ENCODE measurements around the gene ZNF862. TPM values are rescaled to one million over a fixed set of nuclear protein-coding genes. Genes with fewer than 3 reads are reported as not detected.

ZNF862 gene
- 0.20 TPM for polyA plus RNA-seq (2013, experiment 1 of 2)
- 0.42 TPM for polyA plus RNA-seq (2013, experiment 2 of 2)

- Histone ChIP-seq H3K4me1 (ENCODE audit: control insufficient read depth, low read depth, low read length) (no peaks in the 10 kb centered on the region), H2AK5ac (ENCODE audit: low read length) (no peak within 1 kb of the TSS), H2BK15ac (replicated peaks; ENCODE audit: low read depth) (no peak within 1 kb of the TSS), H3K18ac (ENCODE audit: low read length) (peak within 1 kb of the TSS; percentile 55), H3K27ac (ENCODE audit: low read depth, low read length) (no peak within 1 kb of the TSS), H3K79me2 (ENCODE audit: control insufficient read depth, insufficient read depth, low read length) (no peaks in the 10 kb centered on the region), H4K8ac (ENCODE audit: low read depth, low read length) (no peak within 1 kb of the TSS), H4K5ac (ENCODE audit: low read length) (no peak within 1 kb of the TSS), H3K56ac (ENCODE audit: low read length) (peak within 1 kb of the TSS; percentile 87), H2BK120ac (ENCODE audit: low read depth, low read length) (no peak within 1 kb of the TSS), H3K4ac (ENCODE audit: low read depth, low read length) (peak within 1 kb of the TSS; percentile 56), H3K79me1 (ENCODE audit: low read length) (no peaks in the 10 kb centered on the region), H3K9ac (ENCODE audit: low read length) (peak within 1 kb of the TSS; percentile 75), H3K27me3 (ENCODE audit: insufficient read depth, low read length, poor library complexity) (peaks cover 3% of the 10 kb centered on the region), H3K23ac (ENCODE audit: low read length) (peak within 1 kb of the TSS; percentile 15), H3K36me3 (ENCODE audit: control insufficient read depth, insufficient read depth, low read length) (no peaks in the 10 kb centered on the region), H3K4me3 (ENCODE audit: low read length) (peak within 1 kb of the TSS; percentile 70), H3K4me2 (ENCODE audit: low read length) (peak within 1 kb of the TSS; percentile 84), H2BK5ac (ENCODE audit: low read length) (no peak within 1 kb of the TSS)
- DNase-seq = peak; percentile 99
- WGBS (ENCODE audit: extremely low coverage, insufficient coverage, low lambda C conversion rate) = no CpG with 5 or more reads among the region's 86 CpGs
Measured at GRCh38 chr7:149838224-149838991, at the start of gene ZNF862. Gene ZNF862 (plus strand): TSS chr7:149838375. CDS start chr7:149838612, 237 bp downstream.

GRCh38 chr7:149789101-149789500 lies 49.1 kb upstream of the ZNF862 start:
- WGBS (ENCODE audit: extremely low coverage, insufficient coverage, low lambda C conversion rate) = no CpG with 5 or more reads among the region's 19 CpGs
- Histone ChIP-seq H3K79me1 (ENCODE audit: low read length) (no peaks in the 10 kb centered on the region), H4K5ac (ENCODE audit: low read length) (no peak overlapping the region), H3K23ac (ENCODE audit: low read length) (no peak overlapping the region), H3K27me3 (ENCODE audit: insufficient read depth, low read length, poor library complexity) (peaks cover 10% of the 10 kb centered on the region), H2BK5ac (ENCODE audit: low read length) (no peak overlapping the region), H3K27ac (ENCODE audit: low read depth, low read length) (no peak overlapping the region), H3K4me1 (ENCODE audit: control insufficient read depth, low read depth, low read length) (no peaks in the 10 kb centered on the region), H4K8ac (ENCODE audit: low read depth, low read length) (no peak overlapping the region), H3K4ac (ENCODE audit: low read depth, low read length) (no peak overlapping the region), H3K79me2 (ENCODE audit: control insufficient read depth, insufficient read depth, low read length) (no peaks in the 10 kb centered on the region), H2BK120ac (ENCODE audit: low read depth, low read length) (no peak overlapping the region), H3K4me3 (ENCODE audit: low read length) (no peak overlapping the region), H2AK5ac (ENCODE audit: low read length) (no peak overlapping the region), H3K4me2 (ENCODE audit: low read length) (no peak overlapping the region), H3K9ac (ENCODE audit: low read length) (no peak overlapping the region), H3K18ac (ENCODE audit: low read length) (no peak overlapping the region), H2BK15ac (replicated peaks; ENCODE audit: low read depth) (no peak overlapping the region), H3K56ac (ENCODE audit: low read length) (no peak overlapping the region), H3K36me3 (ENCODE audit: control insufficient read depth, insufficient read depth, low read length) (no peaks in the 10 kb centered on the region)
- no peak for DNase-seq

GRCh38 chr7:149790146-149790548 lies 48.0 kb upstream of the ZNF862 start:
- no peak overlapping the region for H2BK120ac ChIP-seq (ENCODE audit: low read depth, low read length)
- H3K9ac ChIP-seq (ENCODE audit: low read length) = peak overlapping the region; percentile 53
- H2AK5ac ChIP-seq (ENCODE audit: low read length) = no peak overlapping the region
- peak overlapping the region; percentile 31 for H3K4me2 ChIP-seq (ENCODE audit: low read length)
- H2BK5ac ChIP-seq (ENCODE audit: low read length) = no peak overlapping the region
- H3K27ac ChIP-seq (ENCODE audit: low read depth, low read length) = no peak overlapping the region
- no peak overlapping the region for H3K4ac ChIP-seq (ENCODE audit: low read depth, low read length)
- H3K27me3 ChIP-seq (ENCODE audit: insufficient read depth, low read length, poor library complexity) = peaks cover 10% of the 10 kb centered on the region
- WGBS (ENCODE audit: extremely low coverage, insufficient coverage, low lambda C conversion rate) = no CpG with 5 or more reads among the region's 56 CpGs
- H3K36me3 ChIP-seq (ENCODE audit: control insufficient read depth, insufficient read depth, low read length) = no peaks in the 10 kb centered on the region
- H4K8ac ChIP-seq (ENCODE audit: low read depth, low read length) = no peak overlapping the region
- H3K79me1 ChIP-seq (ENCODE audit: low read length) = no peaks in the 10 kb centered on the region
- no peak overlapping the region for H2BK15ac ChIP-seq (replicated peaks; ENCODE audit: low read depth)
- H3K4me1 ChIP-seq (ENCODE audit: control insufficient read depth, low read depth, low read length) = no peaks in the 10 kb centered on the region
- no peak overlapping the region for H3K18ac ChIP-seq (ENCODE audit: low read length)
- peak; percentile 49 for DNase-seq
- H4K5ac ChIP-seq (ENCODE audit: low read length) = no peak overlapping the region
- H3K4me3 ChIP-seq (ENCODE audit: low read length) = no peak overlapping the region
- peak overlapping the region; percentile 42 for H3K56ac ChIP-seq (ENCODE audit: low read length)
- no peaks in the 10 kb centered on the region for H3K79me2 ChIP-seq (ENCODE audit: control insufficient read depth, insufficient read depth, low read length)
- no peak overlapping the region for H3K23ac ChIP-seq (ENCODE audit: low read length)

- H3K79me1 ChIP-seq (ENCODE audit: low read length) = no peaks in the 10 kb centered on the region
- no peak overlapping the region for H2AK5ac ChIP-seq (ENCODE audit: low read length)
- no peak overlapping the region for H3K4me3 ChIP-seq (ENCODE audit: low read length)
- H3K9ac ChIP-seq (ENCODE audit: low read length) = no peak overlapping the region
- no peak for DNase-seq
- H3K79me2 ChIP-seq (ENCODE audit: control insufficient read depth, insufficient read depth, low read length) = no peaks in the 10 kb centered on the region
- no CpG with 5 or more reads among the region's 14 CpGs for WGBS (ENCODE audit: extremely low coverage, insufficient coverage, low lambda C conversion rate)
- no peak overlapping the region for H4K8ac ChIP-seq (ENCODE audit: low read depth, low read length)
- no peak overlapping the region for H2BK120ac ChIP-seq (ENCODE audit: low read depth, low read length)
- no peak overlapping the region for H3K56ac ChIP-seq (ENCODE audit: low read length)
- H2BK5ac ChIP-seq (ENCODE audit: low read length) = no peak overlapping the region
- peak overlapping the region; percentile 45 for H3K23ac ChIP-seq (ENCODE audit: low read length)
- peaks cover 10% of the 10 kb centered on the region for H3K27me3 ChIP-seq (ENCODE audit: insufficient read depth, low read length, poor library complexity)
- H3K18ac ChIP-seq (ENCODE audit: low read length) = no peak overlapping the region
- no peaks in the 10 kb centered on the region for H3K4me1 ChIP-seq (ENCODE audit: control insufficient read depth, low read depth, low read length)
- no peak overlapping the region for H3K4ac ChIP-seq (ENCODE audit: low read depth, low read length)
- H2BK15ac ChIP-seq (replicated peaks; ENCODE audit: low read depth) = no peak overlapping the region
- H4K5ac ChIP-seq (ENCODE audit: low read length) = no peak overlapping the region
- no peaks in the 10 kb centered on the region for H3K36me3 ChIP-seq (ENCODE audit: control insufficient read depth, insufficient read depth, low read length)
- no peak overlapping the region for H3K27ac ChIP-seq (ENCODE audit: low read depth, low read length)
- no peak overlapping the region for H3K4me2 ChIP-seq (ENCODE audit: low read length)
Measured at GRCh38 chr7:149790754-149791360, 47.3 kb upstream of the ZNF862 start.

- no peak for DNase-seq
- Histone ChIP-seq H2AK5ac (ENCODE audit: low read length) (no peak overlapping the region), H3K4me3 (ENCODE audit: low read length) (no peak overlapping the region), H2BK120ac (ENCODE audit: low read depth, low read length) (no peak overlapping the region), H4K5ac (ENCODE audit: low read length) (no peak overlapping the region), H3K18ac (ENCODE audit: low read length) (no peak overlapping the region), H3K79me2 (ENCODE audit: control insufficient read depth, insufficient read depth, low read length) (no peaks in the 10 kb centered on the region), H3K23ac (ENCODE audit: low read length) (no peak overlapping the region), H3K79me1 (ENCODE audit: low read length) (no peaks in the 10 kb centered on the region), H3K27me3 (ENCODE audit: insufficient read depth, low read length, poor library complexity) (peaks cover 10% of the 10 kb centered on the region), H2BK15ac (replicated peaks; ENCODE audit: low read depth) (no peak overlapping the region), H2BK5ac (ENCODE audit: low read length) (no peak overlapping the region), H3K4me2 (ENCODE audit: low read length) (no peak overlapping the region), H3K4ac (ENCODE audit: low read depth, low read length) (no peak overlapping the region), H3K4me1 (ENCODE audit: control insufficient read depth, low read depth, low read length) (no peaks in the 10 kb centered on the region), H3K9ac (ENCODE audit: low read length) (no peak overlapping the region), H3K27ac (ENCODE audit: low read depth, low read length) (peak overlapping the region; percentile 26), H4K8ac (ENCODE audit: low read depth, low read length) (no peak overlapping the region), H3K36me3 (ENCODE audit: control insufficient read depth, insufficient read depth, low read length) (no peaks in the 10 kb centered on the region), H3K56ac (ENCODE audit: low read length) (no peak overlapping the region)
- WGBS (ENCODE audit: extremely low coverage, insufficient coverage, low lambda C conversion rate) = no CpG with 5 or more reads among the region's 21 CpGs
Measured at GRCh38 chr7:149791411-149792219, 46.6 kb upstream of the ZNF862 start.

All from mesendoderm (in vitro differentiated cells).